Progenitor cell of endocrine pancreas (in vitro differentiated cells): ENCODE results near the gene CORIN. TPM values are rescaled to one million over a fixed set of nuclear protein-coding genes. Genes with fewer than 3 reads are reported as not detected.

Source experiments
- DNase-seq: peaks from one replicate; pipeline ENCODE4 v3.0.0; 2021; ENCODE audit warnings: low spot score; ENCODE audit not compliant: unreplicated experiment
- H3K27ac Mint-ChIP-seq: 2 replicates; pipeline ENCODE4 v1.8.0; 2021; ENCODE audit warnings: mild to moderate bottlenecking, moderate library complexity, mixed read lengths
- H3K27me3 Mint-ChIP-seq: 2 replicates; pipeline ENCODE4 v1.8.0; 2021; ENCODE audit warnings: mixed read lengths
- H3K36me3 Mint-ChIP-seq: 2 replicates; pipeline ENCODE4 v1.8.0; 2022; ENCODE audit warnings: mixed read lengths; ENCODE audit not compliant: insufficient read depth
- H3K4me1 Mint-ChIP-seq: 2 replicates; pipeline ENCODE4 v1.8.0; 2021; ENCODE audit warnings: low read depth, mixed read lengths
- H3K4me3 Mint-ChIP-seq: 2 replicates; pipeline ENCODE4 v1.8.0; 2021; ENCODE audit warnings: low read depth, mild to moderate bottlenecking, moderate library complexity, mixed read lengths
- H3K9me3 Mint-ChIP-seq: 2 replicates; pipeline ENCODE4 v1.8.0; 2021; ENCODE audit warnings: low read depth, mixed read lengths
- CTCF ChIP-seq: fragments of 200-600 bp; sonication (generic); IDR thresholded peaks from one replicate; pipeline ENCODE4 v1.5.0; 2021; ENCODE audit warnings: antibody characterized with exemption, mild to moderate bottlenecking; ENCODE audit not compliant: unreplicated experiment
- total RNA-seq: library from RNA; stranded (reverse); gene quantifications from 2 replicates; pipeline ENCODE4 v1.2.1, GENCODE V29; 2021

Gene CORIN
- total RNA-seq, 1 donor from 2014 or later, result 0.84 TPM

- TF ChIP-seq CTCF, result no peak
- H3K4me1 Mint-ChIP-seq, result peaks cover 12% of the 10 kb centered on the region
- H3K9me3 Mint-ChIP-seq, result peaks cover 4% of the 10 kb centered on the region
- H3K27me3 Mint-ChIP-seq, result no peaks in the 10 kb centered on the region
- H3K4me3 Mint-ChIP-seq, result no peak overlapping the region
- no peaks in the 10 kb centered on the region for H3K36me3 Mint-ChIP-seq
- H3K27ac Mint-ChIP-seq, result no peak overlapping the region
- DNase-seq, result no peak
These were observed 170.3 kb downstream of the CORIN start for GRCh38 chr4:47667552-47667951.

GRCh38 chr4:47664051-47664826 is 173.6 kb downstream of the CORIN start:
- H3K4me3 Mint-ChIP-seq, result no peak overlapping the region
- no peaks in the 10 kb centered on the region for H3K36me3 Mint-ChIP-seq
- no peak overlapping the region for H3K27ac Mint-ChIP-seq
- DNase-seq, result no peak
- no peak for TF ChIP-seq CTCF
- H3K4me1 Mint-ChIP-seq, result peaks cover 3% of the 10 kb centered on the region
- H3K27me3 Mint-ChIP-seq, result no peaks in the 10 kb centered on the region
- peaks cover 9% of the 10 kb centered on the region for H3K9me3 Mint-ChIP-seq

- Mint-ChIP-seq H3K4me1 (no peaks in the 10 kb centered on the region), H3K4me3 (no peak overlapping the region), H3K9me3 (peaks cover 9% of the 10 kb centered on the region), H3K27me3 (no peaks in the 10 kb centered on the region), H3K36me3 (no peaks in the 10 kb centered on the region), H3K27ac (no peak overlapping the region)
- peak; percentile 30 for TF ChIP-seq CTCF
- DNase-seq, result no peak
These were observed 174.9 kb downstream of the CORIN start for GRCh38 chr4:47662975-47663374.

GRCh38 chr4:47661741-47662140 is 176.1 kb downstream of the CORIN start:
- Mint-ChIP-seq H3K9me3 (peaks cover 12% of the 10 kb centered on the region), H3K4me3 (no peak overlapping the region), H3K4me1 (no peaks in the 10 kb centered on the region), H3K27ac (no peak overlapping the region), H3K36me3 (no peaks in the 10 kb centered on the region), H3K27me3 (no peaks in the 10 kb centered on the region)
- no peak for TF ChIP-seq CTCF
- DNase-seq, result no peak

- no peak overlapping the region for H3K4me3 Mint-ChIP-seq
- H3K27ac Mint-ChIP-seq, result no peak overlapping the region
- no peaks in the 10 kb centered on the region for H3K4me1 Mint-ChIP-seq
- peaks cover 8% of the 10 kb centered on the region for H3K9me3 Mint-ChIP-seq
- TF ChIP-seq CTCF, result no peak
- no peaks in the 10 kb centered on the region for H3K27me3 Mint-ChIP-seq
- H3K36me3 Mint-ChIP-seq, result no peaks in the 10 kb centered on the region
- no peak for DNase-seq
These were observed 178.5 kb downstream of the CORIN start for GRCh38 chr4:47659342-47659741.
